ENCODE data around the gene COL12A1.

COL12A1 gene

GRCh38 chr6:75081047-75081446 lies 124.8 kb downstream of the COL12A1 start:
- Histone ChIP-seq H3K27ac (replicated peaks) (no peak overlapping the region), H3K27me3 (ENCODE audit: insufficient read depth, poor library complexity, severe bottlenecking) (peaks cover 13% of the 10 kb centered on the region), H3K4me3 (replicated peaks; ENCODE audit: insufficient read depth, low read length) (no peak overlapping the region)
- DNase-seq (ENCODE audit: low read depth in 1 of 2, low spot score in 1 of 2) = no peak
- TF ChIP-seq CTCF (IDR thresholded peaks at IDR 0.05; ENCODE audit: insufficient read depth, low read length) (no peak), GABPA (IDR thresholded peaks at IDR 0.05; ENCODE audit: low read depth) (no peak), POLR2AphosphoS5 (IDR thresholded peaks at IDR 0.05; ENCODE audit: low read depth) (no peak), REST (IDR thresholded peaks at IDR 0.05; ENCODE audit: insufficient replicate concordance, low read depth) (no peak), SPI1 (IDR thresholded peaks at IDR 0.05; ENCODE audit: borderline replicate concordance, low read depth) (no peak)

- Histone ChIP-seq H3K27ac (replicated peaks) (no peak overlapping the region), H3K27me3 (ENCODE audit: insufficient read depth, poor library complexity, severe bottlenecking) (peaks cover 3% of the 10 kb centered on the region), H3K4me3 (replicated peaks; ENCODE audit: insufficient read depth, low read length) (no peak overlapping the region)
- no peak for DNase-seq (ENCODE audit: low read depth in 1 of 2, low spot score in 1 of 2)
- TF ChIP-seq GABPA (IDR thresholded peaks at IDR 0.05; ENCODE audit: low read depth) = no peak
- TF ChIP-seq SPI1 (IDR thresholded peaks at IDR 0.05; ENCODE audit: borderline replicate concordance, low read depth) = no peak
- no peak for TF ChIP-seq CTCF (IDR thresholded peaks at IDR 0.05; ENCODE audit: insufficient read depth, low read length)
Observed at GRCh38 chr6:75079589-75079988, 126.3 kb downstream of the COL12A1 start.

GRCh38 chr6:75077701-75078100 lies 128.2 kb downstream of the COL12A1 start:
- TF ChIP-seq POLR2AphosphoS5 (IDR thresholded peaks at IDR 0.05; ENCODE audit: low read depth) (no peak), SPI1 (IDR thresholded peaks at IDR 0.05; ENCODE audit: borderline replicate concordance, low read depth) (no peak), REST (IDR thresholded peaks at IDR 0.05; ENCODE audit: insufficient replicate concordance, low read depth) (no peak), CTCF (IDR thresholded peaks at IDR 0.05; ENCODE audit: insufficient read depth, low read length) (no peak), GABPA (IDR thresholded peaks at IDR 0.05; ENCODE audit: low read depth) (no peak)
- Histone ChIP-seq H3K27me3 (ENCODE audit: insufficient read depth, poor library complexity, severe bottlenecking) (no peaks in the 10 kb centered on the region), H3K4me3 (replicated peaks; ENCODE audit: insufficient read depth, low read length) (no peak overlapping the region), H3K27ac (replicated peaks) (no peak overlapping the region)
- DNase-seq (ENCODE audit: low read depth in 1 of 2, low spot score in 1 of 2) = no peak

- DNase-seq (ENCODE audit: low read depth in 1 of 2, low spot score in 1 of 2) = no peak
- no peak overlapping the region for H3K4me3 ChIP-seq (replicated peaks; ENCODE audit: insufficient read depth, low read length)
- TF ChIP-seq GABPA (IDR thresholded peaks at IDR 0.05; ENCODE audit: low read depth) = no peak
- no peak for TF ChIP-seq CTCF (IDR thresholded peaks at IDR 0.05; ENCODE audit: insufficient read depth, low read length)
- TF ChIP-seq POLR2AphosphoS5 (IDR thresholded peaks at IDR 0.05; ENCODE audit: low read depth) = no peak
- no peak for TF ChIP-seq SPI1 (IDR thresholded peaks at IDR 0.05; ENCODE audit: borderline replicate concordance, low read depth)
- no peak for TF ChIP-seq REST (IDR thresholded peaks at IDR 0.05; ENCODE audit: insufficient replicate concordance, low read depth)
- H3K27ac ChIP-seq (replicated peaks) = no peak overlapping the region
- H3K27me3 ChIP-seq (ENCODE audit: insufficient read depth, poor library complexity, severe bottlenecking) = no peaks in the 10 kb centered on the region
Observed at GRCh38 chr6:75076009-75076408, 129.8 kb downstream of the COL12A1 start.

Measured in HL-60 (cell line).